Naive thymus-derived CD4-positive, alpha-beta T cell (primary cell): Measurements from ENCODE around the gene MOSMO. TPM values are rescaled to one million over a fixed set of nuclear protein-coding genes. Genes with fewer than 3 reads are reported as not detected.

Source experiments
- ATAC-seq: fragments of 150-1000 bp; cut with Tn5 transposase; 2 replicates; pipeline ENCODE4 v1.10.0; 2021; ENCODE audit warnings: mild to moderate bottlenecking, moderate library complexity
- CTCF ChIA-PET: fragments of 350-600 bp; sonication (Branson Sonifier 250); formaldehyde crosslinking; loops from one replicate; lab custom pipeline; 2021; ENCODE audit warnings: antibody characterized with exemption; lab: Charles Lee
- POLR2A ChIA-PET: fragments of 350-600 bp; sonication (Branson Sonifier 250); formaldehyde crosslinking; loops from one replicate; lab custom pipeline; 2021; ENCODE audit warnings: antibody characterized with exemption, inconsistent platforms; lab: Charles Lee
- DNase-seq, 9 donors: peaks; one replicate each; pipeline versions ENCODE4 v3.0.0 to v3.0.0-alpha.2; 2020 to 2022; ENCODE audit warnings: mixed read lengths in 1 of 9
- H3K27ac ChIP-seq: one replicate; pipeline ENCODE4 v1.7.0; 2013; ENCODE audit warnings: mild to moderate bottlenecking, low read depth, low read length, moderate library complexity
- H3K27me3 ChIP-seq, 2 donors: one replicate each; pipeline ENCODE4 v1.7.0; 2013; ENCODE audit warnings: low read length in 2 of 2, mild to moderate bottlenecking in 2 of 2, moderate library complexity in 2 of 2; ENCODE audit not compliant: control insufficient read depth in 2 of 2, insufficient read depth in 2 of 2
- H3K36me3 ChIP-seq, 3 experiments: 1 replicate in 2 of 3; 2 replicates in 1 of 3; pipeline ENCODE4 v1.7.0; 2013; ENCODE audit warnings: low read length in 3 of 3, mild to moderate bottlenecking in 3 of 3, moderate library complexity in 1 of 3; ENCODE audit not compliant: insufficient read depth in 3 of 3, control insufficient read depth in 2 of 3
- H3K4me1 ChIP-seq, 2 donors: one replicate each; pipeline ENCODE4 v1.7.0; 2013; ENCODE audit warnings: low read length in 2 of 2, mild to moderate bottlenecking in 2 of 2, moderate library complexity in 1 of 2; ENCODE audit not compliant: control insufficient read depth in 2 of 2, insufficient read depth in 2 of 2
- H3K4me3 ChIP-seq: 2 replicates; pipeline ENCODE4 v1.7.0; 2013; ENCODE audit warnings: mild to moderate bottlenecking, low read length
- H3K9me3 ChIP-seq, 3 experiments: 1 replicate in 2 of 3; 2 replicates in 1 of 3; pipeline ENCODE4 v1.7.0; 2013; ENCODE audit warnings: low read length in 3 of 3; ENCODE audit not compliant: control insufficient read depth in 2 of 3
- H3K27ac Mint-ChIP-seq, 9 donors: one replicate each; pipeline ENCODE4 v1.8.0; 2020 to 2022; ENCODE audit warnings: mixed read lengths in 9 of 9, mild to moderate bottlenecking in 8 of 9, moderate library complexity in 5 of 9, inconsistent platforms in 2 of 9
- H3K27me3 Mint-ChIP-seq, 5 donors: one replicate each; pipeline ENCODE4 v1.8.0; 2021 to 2022; ENCODE audit warnings: mixed read lengths in 5 of 5, mild to moderate bottlenecking in 1 of 5
- H3K36me3 Mint-ChIP-seq, 5 donors: one replicate each; pipeline ENCODE4 v1.8.0; 2020 to 2022; ENCODE audit warnings: mixed read lengths in 5 of 5, mild to moderate bottlenecking in 3 of 5, inconsistent platforms in 1 of 5
- H3K4me1 Mint-ChIP-seq, 7 donors: one replicate each; pipeline ENCODE4 v1.8.0; 2020 to 2022; ENCODE audit warnings: mixed read lengths in 7 of 7, mild to moderate bottlenecking in 3 of 7, inconsistent platforms in 1 of 7
- H3K4me3 Mint-ChIP-seq, 10 donors: one replicate each; pipeline ENCODE4 v1.8.0; 2020 to 2022; ENCODE audit warnings: mild to moderate bottlenecking in 10 of 10, mixed read lengths in 10 of 10, moderate library complexity in 6 of 10, inconsistent platforms in 2 of 10
- H3K9me3 Mint-ChIP-seq, 11 donors: one replicate each; pipeline ENCODE4 v1.8.0; 2020 to 2022; ENCODE audit warnings: mixed read lengths in 11 of 11, mild to moderate bottlenecking in 4 of 11, inconsistent platforms in 1 of 11, moderate library complexity in 1 of 11
- intact Hi-C, 2 donors: fragments of 100-400 bp; cut with micrococcal nuclease; formaldehyde crosslinking; loops; one replicate each; pipeline ENCODE4 v1.15.1; 2023
- polyA plus RNA-seq, 2 donors: library from polyadenylated mRNA; unstranded; fragments of 300-500 nt; fragmentation: Illumina TruSeq; gene quantifications; one replicate each; pipeline ENCODE4 v1.2.3, GENCODE V29; 2021
- total RNA-seq, 6 experiments: library from RNA in 5 of 6; stranded (reverse) in 5 of 6; gene quantifications; 1 replicate in 5 of 6; 2 replicates in 1 of 6; pipeline ENCODE4 v1.2.3 and lab custom pipeline; 2021 to 2026

Gene MOSMO
- total and polyA plus RNA-seq, 7 experiments from 2014 or later = 2.8 to 24.0 (median 9.9) TPM

DNA sequence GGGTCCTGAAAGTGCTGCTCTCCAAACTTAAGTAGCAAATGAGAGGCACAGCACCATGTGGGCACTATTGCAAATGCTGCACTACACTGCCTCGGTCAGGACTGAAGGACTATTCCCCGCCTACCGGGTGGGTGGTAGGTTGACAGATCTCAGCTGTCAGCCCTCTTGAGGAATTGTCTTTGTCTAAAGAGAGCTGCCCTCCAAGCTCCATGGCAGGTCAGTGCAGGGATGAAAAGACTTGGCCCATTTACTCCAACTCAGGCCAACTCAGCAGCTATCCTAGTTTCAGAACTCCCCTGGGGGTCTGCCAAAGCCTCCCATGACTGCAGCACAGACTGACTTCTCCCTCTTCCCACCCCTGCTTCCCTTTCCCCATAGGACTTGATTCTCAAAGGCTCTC, 3.6 kb upstream of the MOSMO start:
- peaks cover 0 to 2% (median 0%) of the 10 kb centered on the region in 5 donors for H3K36me3 Mint-ChIP-seq
- intact Hi-C loops = no loop called here
- H3K9me3 Mint-ChIP-seq = peaks cover 0 to 2% (median 0%) of the 10 kb centered on the region in 11 donors
- peaks cover 0 to 8% (median 0%) of the 10 kb centered on the region in 3 experiments for H3K36me3 ChIP-seq
- H3K4me3 Mint-ChIP-seq = no peak overlapping the region
- ChIA-PET POLR2A (interaction anchor here (0.8 to 0.9 kb wide), 2 partner anchors 185 to 187 kb away, joined by 3 to 9 read pairs; no protein-coding TSS in a partner anchor), CTCF (interaction anchor here (1.0 to 5.8 kb wide), 4 partner anchors 73 to 185 kb away, joined by 3 to 25 read pairs (median 8); no protein-coding TSS in a partner anchor)
- H3K4me1 ChIP-seq = peaks cover 8 to 22% of the 10 kb centered on the region in 2 donors
- peak overlapping the region in 2 of 9 donors; percentile 26 to 30 for H3K27ac Mint-ChIP-seq
- no peak overlapping the region for H3K4me3 ChIP-seq
- H3K27me3 ChIP-seq = no peaks in the 10 kb centered on the region
- H3K27ac ChIP-seq = no peak overlapping the region
- peaks cover 15 to 40% (median 32%) of the 10 kb centered on the region in 7 donors for H3K4me1 Mint-ChIP-seq
- DNase-seq (no peak), ATAC-seq (no peak)
- no peaks in the 10 kb centered on the region for H3K9me3 ChIP-seq
- H3K27me3 Mint-ChIP-seq = peaks cover 0 to 12% (median 0%) of the 10 kb centered on the region in 5 donors

DNA sequence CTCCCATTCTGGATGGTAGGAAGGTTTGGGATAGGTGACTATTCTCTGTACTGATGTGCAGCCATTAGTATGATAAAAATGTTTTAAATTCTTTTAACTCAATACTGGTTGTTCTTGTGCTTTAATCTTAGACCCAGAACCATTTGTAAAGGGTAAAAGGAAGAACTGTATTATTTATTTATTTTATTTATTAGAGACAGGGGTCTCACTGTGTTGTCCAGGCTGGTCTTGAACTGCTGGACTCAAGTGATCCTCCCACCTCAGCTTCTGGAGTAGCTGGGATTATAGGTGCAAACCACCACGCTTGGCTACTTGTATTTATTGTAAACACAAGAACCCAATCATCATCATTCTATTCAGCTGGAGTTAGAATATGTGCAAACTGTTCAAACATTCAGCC, 2.2 kb upstream of the MOSMO start:
- peaks cover 0 to 2% (median 0%) of the 10 kb centered on the region in 5 donors for H3K36me3 Mint-ChIP-seq
- ChIA-PET POLR2A (interaction anchor here (0.6 to 3.4 kb wide), 2 partner anchors 184 to 250 kb away, joined by 5 to 40 read pairs; no protein-coding TSS in a partner anchor), CTCF (interaction anchor here (0.7 to 5.8 kb wide), 3 partner anchors 14 to 183 kb away, joined by 3 to 25 read pairs (median 12); no protein-coding TSS in a partner anchor)
- H3K27ac Mint-ChIP-seq = no peak overlapping the region
- H3K9me3 ChIP-seq = no peaks in the 10 kb centered on the region
- peaks cover 0 to 12% (median 0%) of the 10 kb centered on the region in 5 donors for H3K27me3 Mint-ChIP-seq
- H3K36me3 ChIP-seq = peaks cover 0 to 8% (median 0%) of the 10 kb centered on the region in 3 experiments
- intact Hi-C loops = loop anchor here (2.0 kb wide), 1 partner anchor 53 kb away; the partner anchor contains the start of gene UQCRC2 (in 2 of the 2)
- H3K27ac ChIP-seq = no peak overlapping the region
- H3K4me1 Mint-ChIP-seq = peaks cover 22 to 48% (median 38%) of the 10 kb centered on the region in 7 donors
- DNase-seq (no peak), ATAC-seq (no peak)
- H3K4me3 Mint-ChIP-seq = peak overlapping the region in 2 of 10 donors; percentile 5 to 16
- peaks cover 8 to 26% of the 10 kb centered on the region in 2 donors for H3K4me1 ChIP-seq
- peaks cover 0 to 2% (median 0%) of the 10 kb centered on the region in 11 donors for H3K9me3 Mint-ChIP-seq
- no peak overlapping the region for H3K4me3 ChIP-seq
- H3K27me3 ChIP-seq = no peaks in the 10 kb centered on the region

DNA sequence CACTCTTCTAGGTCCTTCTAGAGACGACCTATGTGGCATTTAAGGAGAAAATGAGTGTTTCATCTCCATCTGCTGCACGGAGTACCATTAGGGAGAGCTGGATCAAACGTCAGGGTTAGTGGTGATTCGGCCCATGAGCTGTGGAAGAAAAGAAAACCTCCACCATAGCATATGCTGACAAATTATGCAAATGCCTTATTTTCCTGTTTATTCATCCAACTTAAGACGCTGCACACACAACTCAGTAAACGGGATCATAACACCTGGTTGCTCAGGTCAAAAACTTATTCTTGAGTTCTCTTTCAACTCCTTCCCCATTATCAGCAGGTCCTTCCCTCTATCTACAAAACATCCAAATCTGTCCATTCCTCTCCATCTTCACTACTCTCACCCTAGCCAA, 1.3 kb upstream of the MOSMO start:
- H3K4me1 ChIP-seq = peaks cover 8 to 20% of the 10 kb centered on the region in 2 donors
- H3K4me1 Mint-ChIP-seq = peaks cover 19 to 49% (median 41%) of the 10 kb centered on the region in 7 donors
- H3K36me3 ChIP-seq = peaks cover 0 to 8% (median 0%) of the 10 kb centered on the region in 3 experiments

DNA sequence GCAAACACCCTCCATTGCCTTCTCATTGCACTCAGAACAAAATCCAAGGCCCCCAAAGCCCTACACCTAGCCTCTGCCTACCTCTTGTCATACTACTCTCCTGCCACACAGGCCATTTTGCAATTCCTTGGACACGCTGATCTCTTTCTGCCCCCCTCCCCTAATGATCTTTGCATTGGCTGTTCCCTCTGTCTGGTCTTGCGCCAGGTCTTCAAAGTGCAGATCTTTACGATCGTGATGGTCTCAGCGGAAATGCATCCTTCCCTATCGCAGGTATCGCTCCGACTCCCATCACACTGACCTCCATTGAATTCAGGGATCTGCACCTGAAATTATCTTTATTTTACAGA, 777 bp upstream of the MOSMO start:
- H3K4me1 ChIP-seq = peaks cover 8 to 20% of the 10 kb centered on the region in 2 donors
- Mint-ChIP-seq H3K27ac (peak overlapping the region; percentile 64 to 91 (median 89)), H3K9me3 (peaks cover 0 to 2% (median 0%) of the 10 kb centered on the region in 11 donors), H3K4me3 (peak overlapping the region; percentile 82 to 92 (median 88)), H3K36me3 (peaks cover 0 to 2% (median 0%) of the 10 kb centered on the region in 5 donors), H3K27me3 (peaks cover 0 to 12% (median 0%) of the 10 kb centered on the region in 5 donors), H3K4me1 (peaks cover 19 to 53% (median 46%) of the 10 kb centered on the region in 7 donors)
- CTCF ChIA-PET = interaction anchor here (1.1 to 5.8 kb wide), 3 partner anchors 10 to 182 kb away, joined by 5 to 25 read pairs (median 12); no protein-coding TSS in a partner anchor
- DNase-seq (peak in 1 of 9 donors; percentile 2), ATAC-seq (no peak)
- intact Hi-C loops = loop anchor here (1.0 to 2.0 kb wide), 4 partner anchors 54 to 290 kb away; partner anchors contain the start of genes UQCRC2 (in 2 of the 2) and POLR3E (in 1 of the 2)
- POLR2A ChIA-PET = interaction anchor here (0.6 to 3.4 kb wide), 13 partner anchors 9 to 291 kb away, joined by 3 to 40 read pairs (median 4); partner anchors contain the start of gene POLR3E
- H3K4me3 ChIP-seq = peak overlapping the region; percentile 79
- no peaks in the 10 kb centered on the region for H3K27me3 ChIP-seq
- H3K36me3 ChIP-seq = peaks cover 0 to 8% (median 0%) of the 10 kb centered on the region in 3 experiments
- no peaks in the 10 kb centered on the region for H3K9me3 ChIP-seq
- H3K27ac ChIP-seq = peak overlapping the region; percentile 93

More for the DNA sequence above, 1.3 kb upstream of the MOSMO start:
- POLR2A ChIA-PET = interaction anchor here (0.8 to 3.4 kb wide), 5 partner anchors 9 to 292 kb away, joined by 3 to 40 read pairs (median 6); no protein-coding TSS in a partner anchor
- H3K27ac Mint-ChIP-seq = peak overlapping the region in 8 of 9 donors; percentile 26 to 91 (median 88)
- no peak for DNase-seq
- no peak for ATAC-seq
- intact Hi-C loops = loop anchor here (1.0 to 2.0 kb wide), 4 partner anchors 54 to 291 kb away; partner anchors contain the start of genes UQCRC2 (in 2 of the 2) and POLR3E (in 1 of the 2)
- H3K27me3 Mint-ChIP-seq = peaks cover 0 to 12% (median 0%) of the 10 kb centered on the region in 5 donors
- Histone ChIP-seq H3K27me3 (no peaks in the 10 kb centered on the region), H3K4me3 (peak overlapping the region; percentile 79), H3K9me3 (no peaks in the 10 kb centered on the region), H3K27ac (no peak overlapping the region)
- CTCF ChIA-PET = interaction anchor here (2.6 to 5.8 kb wide), 2 partner anchors 72 to 182 kb away, joined by 12 to 25 read pairs; no protein-coding TSS in a partner anchor
- H3K4me3 Mint-ChIP-seq = peak overlapping the region; percentile 82 to 92 (median 88)
- H3K36me3 Mint-ChIP-seq = peaks cover 0 to 2% (median 0%) of the 10 kb centered on the region in 5 donors
- peaks cover 0 to 2% (median 0%) of the 10 kb centered on the region in 11 donors for H3K9me3 Mint-ChIP-seq

DNA sequence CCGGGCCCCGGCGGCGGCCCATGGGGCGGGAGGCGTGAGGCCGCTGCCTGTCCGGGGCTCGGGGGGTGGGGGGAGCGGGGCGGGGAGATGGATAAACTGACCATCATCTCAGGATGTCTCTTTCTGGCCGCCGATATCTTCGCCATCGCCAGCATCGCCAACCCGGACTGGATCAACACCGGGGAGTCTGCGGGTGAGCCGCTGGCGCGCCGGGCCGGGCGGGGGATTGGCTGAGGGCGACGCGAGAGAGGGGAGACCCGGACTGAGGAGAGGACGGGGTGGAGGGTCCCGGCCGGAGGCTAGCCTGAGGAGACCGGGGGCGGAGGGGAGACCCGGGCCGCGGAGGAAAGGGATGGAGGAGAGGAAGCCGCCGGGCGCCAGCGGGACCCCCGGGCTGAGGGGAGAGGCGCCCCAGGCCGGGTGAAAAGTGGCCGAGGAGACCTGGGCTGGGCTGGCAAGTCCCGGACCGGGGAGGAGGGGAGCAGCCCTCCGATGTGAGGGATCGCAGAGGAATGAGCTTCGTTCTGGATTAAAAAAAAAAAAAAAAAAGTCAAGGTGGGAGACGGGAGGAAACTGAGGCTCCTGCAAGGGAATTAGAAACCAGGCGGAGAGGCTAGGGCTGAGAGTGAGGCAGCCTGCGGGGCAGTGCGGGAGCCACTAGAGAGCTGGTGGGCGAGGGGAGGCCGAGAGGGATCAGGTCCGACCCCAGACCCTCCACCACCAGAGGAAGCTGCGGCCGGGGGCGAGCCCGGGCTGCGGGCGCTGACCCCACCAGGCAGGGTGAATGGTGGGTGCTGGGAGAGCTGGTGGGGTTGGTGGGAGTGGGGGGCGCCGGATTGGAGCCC, 526 bp downstream of the MOSMO start:
- Histone ChIP-seq H3K36me3 (peaks cover 0 to 8% (median 0%) of the 10 kb centered on the region in 3 experiments), H3K4me1 (peaks cover 8 to 20% of the 10 kb centered on the region in 2 donors), H3K9me3 (no peaks in the 10 kb centered on the region), H3K27me3 (no peaks in the 10 kb centered on the region), H3K27ac (peak overlapping the region; percentile 73), H3K4me3 (peak overlapping the region; percentile 60)
- DNase-seq (peak in 7 of 9 donors; percentile 4 to 45 (median 17)), ATAC-seq (peak; percentile 33)
- Mint-ChIP-seq H3K27me3 (peaks cover 0 to 8% (median 0%) of the 10 kb centered on the region in 5 donors), H3K4me1 (peaks cover 19 to 66% (median 59%) of the 10 kb centered on the region in 7 donors), H3K36me3 (peaks cover 0 to 2% (median 0%) of the 10 kb centered on the region in 5 donors), H3K9me3 (no peaks in the 10 kb centered on the region), H3K27ac (peak overlapping the region; percentile 35 to 91 (median 75)), H3K4me3 (peak overlapping the region; percentile 83 to 91 (median 88))
- intact Hi-C loops = no loop called here
- ChIA-PET POLR2A (interaction anchor here (0.7 to 3.4 kb wide), 11 partner anchors 11 to 290 kb away, joined by 3 to 40 read pairs (median 4); partner anchors contain the start of gene POLR3E), CTCF (interaction anchor here (0.5 to 5.8 kb wide), 5 partner anchors 8 to 1488 kb away, joined by 3 to 25 read pairs (median 5); no protein-coding TSS in a partner anchor)
